Retina (tissue), 1 donor: ENCODE data around the gene PAFAH1B1.
"Not testable (repeated sequence)": the region's sequence is repeated elsewhere in the genome, so short reads cannot be mapped to it uniquely, and the experiment has no call there.

Experiments used
- DNase-seq: peaks from one replicate; pipeline ENCODE4 v3.0.0-alpha.2; 2016

PAFAH1B1 gene

GRCh38 chr17:2592971-2593820, at the start of gene PAFAH1B1:
PAFAH1B1 (plus strand) TSS chr17:2593654; CDS start chr17:2638289, 44,635 bp downstream.
- DNase-seq, result peak; percentile 96

GRCh38 chr17:2545393-2545792, 48.1 kb upstream of the PAFAH1B1 start:
- DNase-seq, result no peak

- DNase-seq, result no peak
Measured at GRCh38 chr17:2547176-2547575, 46.3 kb upstream of the PAFAH1B1 start.

- not testable (repeated sequence) for DNase-seq
Measured at GRCh38 chr17:2548026-2548425, 45.4 kb upstream of the PAFAH1B1 start.

GRCh38 chr17:2549392-2550211, 43.9 kb upstream of the PAFAH1B1 start:
- no peak for DNase-seq

GRCh38 chr17:2551493-2551892, 42.0 kb upstream of the PAFAH1B1 start:
- peak; percentile 31 for DNase-seq

GRCh38 chr17:2551928-2552327, 41.5 kb upstream of the PAFAH1B1 start:
- peak; percentile 51 for DNase-seq

GRCh38 chr17:2560658-2561057, 32.8 kb upstream of the PAFAH1B1 start:
- DNase-seq, result no peak

- DNase-seq, result no peak
Measured at GRCh38 chr17:2562162-2562858, 31.1 kb upstream of the PAFAH1B1 start.

- DNase-seq, result peak; percentile 18
Measured at GRCh38 chr17:2563061-2563460, 30.4 kb upstream of the PAFAH1B1 start.

GRCh38 chr17:2563543-2563942, 29.9 kb upstream of the PAFAH1B1 start:
- no peak for DNase-seq

- DNase-seq, result no peak
Measured at GRCh38 chr17:2564877-2565276, 28.6 kb upstream of the PAFAH1B1 start.

GRCh38 chr17:2566056-2566455, 27.4 kb upstream of the PAFAH1B1 start:
- no peak for DNase-seq

- DNase-seq, result no peak
Measured at GRCh38 chr17:2571523-2572303, 21.7 kb upstream of the PAFAH1B1 start.

- not testable (repeated sequence) for DNase-seq
Measured at GRCh38 chr17:2572304-2572609, 21.2 kb upstream of the PAFAH1B1 start.

- DNase-seq, result no peak
Measured at GRCh38 chr17:2580151-2580550, 13.3 kb upstream of the PAFAH1B1 start.

- DNase-seq, result peak; percentile 29
Measured at GRCh38 chr17:2580661-2581060, 12.8 kb upstream of the PAFAH1B1 start.

- no peak for DNase-seq
Measured at GRCh38 chr17:2582493-2582892, 11.0 kb upstream of the PAFAH1B1 start.

- DNase-seq, result no peak
Measured at GRCh38 chr17:2591040-2591640, 2.3 kb upstream of the PAFAH1B1 start.

- DNase-seq, result peak; percentile 82
Measured at GRCh38 chr17:2593821-2594721, 617 bp downstream of the PAFAH1B1 start.
